Renal cortex interstitium (tissue), 11 donors: ENCODE results near the gene SCML1. TPM values are rescaled to one million over a fixed set of nuclear protein-coding genes. Genes with fewer than 3 reads are reported as not detected.
"Not testable (repeated sequence)": the region's sequence is repeated elsewhere in the genome, so short reads cannot be mapped to it uniquely, and the experiment has no call there.

Experiments used
- DNase-seq, 11 donors: peaks; one replicate each; pipeline ENCODE4 v3.0.0-alpha.2; 2013; ENCODE audit warnings: low read depth in 9 of 11, low spot score in 4 of 11; ENCODE audit errors: extremely low read depth in 1 of 11
- polyA plus RNA-seq, 3 donors: library from polyadenylated mRNA; unstranded; fragments of 120-200 nt; gene quantifications; one replicate each; pipeline ENCODE4 v1.2.1, GENCODE V29; 2013; ENCODE audit not compliant: insufficient read length in 3 of 3

SCML1 gene
- polyA plus RNA-seq, 3 donors, result 15.8 to 34.0 (median 21.9) TPM

- DNase-seq, result no peak
These were observed 36.1 kb downstream of the SCML1 start for GRCh38 chrX:17773221-17773876.

GRCh38 chrX:17774053-17774452, 36.8 kb downstream of the SCML1 start:
- no peak for DNase-seq

GRCh38 chrX:17778997-17779396, 41.7 kb downstream of the SCML1 start:
- no peak for DNase-seq

- no peak for DNase-seq
These were observed 42.1 kb downstream of the SCML1 start for GRCh38 chrX:17779434-17779833.

GRCh38 chrX:17786554-17787347, 49.5 kb downstream of the SCML1 start:
- DNase-seq, result not testable (repeated sequence)

- no peak for DNase-seq
These were observed 50.3 kb downstream of the SCML1 start for GRCh38 chrX:17787557-17787956.

GRCh38 chrX:17788439-17788838, 51.1 kb downstream of the SCML1 start:
- peak in 3 of 11 donors; percentile 8 to 17 (median 13) for DNase-seq

- no peak for DNase-seq
These were observed 51.8 kb downstream of the SCML1 start for GRCh38 chrX:17788956-17789562.

- no peak for DNase-seq
These were observed 55.5 kb downstream of the SCML1 start for GRCh38 chrX:17792826-17793225.

- DNase-seq, result no peak
These were observed 61.6 kb downstream of the SCML1 start for GRCh38 chrX:17798921-17799320.

- no peak for DNase-seq
These were observed 64.1 kb downstream of the SCML1 start for GRCh38 chrX:17801431-17801830.

- DNase-seq, result peak in 3 of 11 donors; percentile 1 to 15 (median 11)
These were observed 65.5 kb downstream of the SCML1 start for GRCh38 chrX:17802756-17803155.

GRCh38 chrX:17803449-17803848, 66.2 kb downstream of the SCML1 start:
- DNase-seq, result peak in 1 of 11 donors; percentile 5

Other genes with a start within 250 kb of the SCML1 start
- gene RAI2, start 123.8 kb downstream of the SCML1 start, polyA plus RNA-seq, result 10 to 100 TPM; 10.8 to 12.9 (median 11.1) TPM